ENCODE measurements around the gene WBP2.

GRCh38 chr17:75853433-75853832, 1.7 kb downstream of the WBP2 start:
- TF ChIP-seq SPI1 (IDR thresholded peaks at IDR 0.05; ENCODE audit: low read depth, low read length), result no peak
- TF ChIP-seq POLR2AphosphoS5 (IDR thresholded peaks at IDR 0.05; ENCODE audit: low read depth, low read length), result no peak
- no peak for TF ChIP-seq POLR2A (IDR thresholded peaks at IDR 0.05; ENCODE audit: low read depth, low read length)
- no peak for TF ChIP-seq TAF1 (IDR thresholded peaks at IDR 0.05; ENCODE audit: low read depth, low read length)
- TF ChIP-seq PAX5 (IDR thresholded peaks at IDR 0.05; ENCODE audit: insufficient read depth, low read length, severe bottlenecking), result no peak
- TF ChIP-seq POU2F2 (IDR thresholded peaks at IDR 0.05; ENCODE audit: low read depth, low read length), result no peak

Measured in GM12891 (cell line).